Stimulated activated CD8-positive, alpha-beta memory T cell treated with anti-CD3 and anti-CD28 coated beads, Interleukin-15, amount 100 ng/mL, for 24 hours (primary cell): ENCODE results near the gene FAM193A.
"Not testable (repeated sequence)": the region's sequence is repeated elsewhere in the genome, so short reads cannot be mapped to it uniquely, and the experiment has no call there.

Source experiments
- DNase-seq: peaks from one replicate; pipeline ENCODE4 v3.0.0-alpha.2; 2020; ENCODE audit warnings: low read depth

The FAM193A gene

DNA sequence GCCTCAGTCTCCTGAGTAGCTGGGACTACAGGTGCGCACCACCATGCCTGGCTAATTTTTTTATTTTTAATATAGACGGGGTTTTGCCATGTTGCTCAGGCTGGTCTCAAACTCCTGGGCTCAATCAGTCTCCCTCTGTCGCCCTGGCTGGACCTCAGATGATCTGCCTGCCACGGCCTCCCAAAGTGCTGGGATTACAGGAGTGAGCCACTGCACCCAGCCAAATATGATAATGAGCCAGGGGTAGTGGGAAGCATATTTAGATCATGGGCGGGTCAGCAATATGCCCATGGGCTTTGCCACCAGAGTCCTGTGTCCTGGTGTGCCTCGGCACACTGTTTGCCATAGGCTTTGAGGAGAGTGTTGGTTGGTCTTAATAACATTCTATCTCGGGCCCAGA, 71.8 kb downstream of the FAM193A start:
- no peak for DNase-seq

DNA sequence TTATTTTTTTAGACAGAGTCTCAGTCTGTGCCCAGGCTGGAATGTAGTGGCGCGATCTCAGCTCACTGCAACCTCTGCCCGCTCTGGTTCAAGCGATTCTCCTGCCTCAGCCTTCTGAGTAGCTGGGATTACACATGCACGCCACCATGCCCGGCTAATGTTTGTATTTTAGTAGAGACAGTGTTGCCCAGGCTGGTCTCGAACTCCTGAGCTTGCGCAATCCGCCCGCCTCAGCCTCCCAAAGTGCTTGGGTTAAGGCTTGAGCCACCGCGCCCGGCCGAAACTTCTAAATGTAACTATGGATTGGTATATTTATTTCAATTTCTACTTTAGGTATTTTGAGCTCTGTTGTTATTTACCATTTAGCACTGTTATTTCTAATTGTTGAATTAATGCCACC, 79.4 kb downstream of the FAM193A start:
- DNase-seq: no peak

DNA sequence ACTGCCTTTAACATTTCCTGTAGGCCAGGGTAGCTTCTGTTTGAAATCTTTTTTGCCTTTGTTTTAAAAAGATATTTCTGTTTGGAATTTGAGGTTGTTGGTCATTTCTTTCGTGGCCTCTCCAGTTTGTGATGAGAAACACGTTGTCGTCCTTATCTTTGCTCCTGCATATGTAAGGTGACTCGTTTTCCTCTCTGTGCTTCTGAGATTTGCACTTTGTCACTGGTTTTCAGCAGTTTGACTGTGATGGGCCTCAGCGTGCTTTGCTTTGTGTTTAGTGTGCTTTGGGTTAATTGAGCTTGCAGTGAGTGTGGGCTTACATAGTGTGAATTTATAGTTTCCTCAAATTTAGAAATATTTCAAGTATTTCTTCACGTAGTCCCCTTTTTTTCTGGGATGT, 81.5 kb downstream of the FAM193A start:
- DNase-seq: no peak

DNA sequence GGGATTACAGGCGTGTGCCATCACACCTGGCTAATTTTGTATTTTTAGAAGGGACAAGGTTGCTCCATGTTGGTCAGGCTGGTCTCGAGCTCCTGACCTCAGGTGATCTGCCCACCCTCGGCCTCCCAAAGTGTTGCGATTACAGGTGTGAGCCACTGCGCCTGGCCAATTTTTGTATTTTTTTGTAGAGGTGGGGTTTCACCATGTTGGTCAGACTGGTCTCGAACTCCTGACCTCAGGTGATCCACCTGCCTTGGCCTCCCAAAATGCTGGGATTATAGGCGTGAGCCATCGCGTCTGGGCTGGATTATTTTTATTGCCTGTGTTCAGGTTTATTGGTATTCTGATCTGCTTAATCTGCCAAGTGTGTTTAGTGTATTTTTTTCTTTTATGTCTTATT, 82.3 kb downstream of the FAM193A start:
- not testable (repeated sequence) for DNase-seq

DNA sequence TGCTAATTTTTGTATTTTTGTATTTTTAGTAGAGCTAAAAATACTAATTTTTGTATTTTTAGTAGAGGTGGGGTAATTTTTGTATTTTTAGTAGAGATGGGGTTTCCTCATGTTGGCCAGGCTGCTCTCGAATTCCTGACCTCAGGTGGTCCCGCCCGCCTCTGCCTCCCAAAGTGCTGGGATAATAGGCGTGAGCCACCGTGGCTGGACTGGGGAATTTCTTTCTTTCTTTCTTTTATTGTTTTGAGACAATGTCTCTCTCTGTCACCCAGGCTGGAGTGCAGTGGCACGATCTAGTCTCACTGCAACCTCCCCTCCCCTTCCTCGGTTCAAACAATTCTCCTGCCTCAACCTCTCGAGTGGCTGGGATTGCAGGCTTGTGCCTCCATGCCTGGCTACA, 83.0 kb downstream of the FAM193A start:
- DNase-seq: no peak

DNA sequence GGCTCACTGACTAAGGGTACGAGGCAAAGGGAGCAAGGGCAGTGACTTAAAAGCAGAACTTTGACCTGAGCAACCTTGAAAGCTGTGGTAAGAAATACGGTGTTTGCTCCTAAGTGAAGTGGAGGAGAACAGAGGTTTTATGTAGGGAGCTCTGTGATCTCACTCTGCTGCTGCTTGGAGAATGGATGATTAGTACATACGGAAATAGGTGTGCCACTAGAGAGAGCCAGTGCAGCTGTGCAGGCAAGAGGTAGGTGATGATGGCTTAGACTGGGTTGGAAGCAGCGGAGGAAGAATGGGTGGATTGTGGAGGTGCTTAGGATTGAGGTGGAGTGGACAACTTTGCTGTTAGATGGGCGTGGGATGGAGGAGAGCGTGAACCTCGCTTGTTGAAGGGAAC, 85.0 kb downstream of the FAM193A start:
- DNase-seq: no peak

DNA sequence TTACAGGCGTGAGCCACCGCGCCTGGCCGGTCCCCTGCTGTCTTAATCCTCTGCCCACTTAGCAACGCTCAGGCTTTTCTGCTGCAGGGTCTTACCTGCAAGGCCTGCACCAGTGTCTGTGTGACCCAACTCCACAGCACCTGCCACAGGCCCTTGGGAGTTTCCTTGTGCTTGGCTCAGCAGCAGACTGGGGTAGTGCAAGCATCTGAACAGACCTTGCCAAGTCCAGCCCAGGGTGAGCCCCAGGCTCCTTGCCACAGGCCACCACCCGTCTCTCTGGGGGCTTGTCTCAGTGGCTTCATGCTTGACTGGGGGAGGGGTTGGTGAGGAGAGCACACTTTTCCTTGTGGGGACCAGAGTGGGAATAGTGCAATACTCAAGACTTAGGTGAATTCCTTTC, 87.0 kb downstream of the FAM193A start:
- no peak for DNase-seq

DNA sequence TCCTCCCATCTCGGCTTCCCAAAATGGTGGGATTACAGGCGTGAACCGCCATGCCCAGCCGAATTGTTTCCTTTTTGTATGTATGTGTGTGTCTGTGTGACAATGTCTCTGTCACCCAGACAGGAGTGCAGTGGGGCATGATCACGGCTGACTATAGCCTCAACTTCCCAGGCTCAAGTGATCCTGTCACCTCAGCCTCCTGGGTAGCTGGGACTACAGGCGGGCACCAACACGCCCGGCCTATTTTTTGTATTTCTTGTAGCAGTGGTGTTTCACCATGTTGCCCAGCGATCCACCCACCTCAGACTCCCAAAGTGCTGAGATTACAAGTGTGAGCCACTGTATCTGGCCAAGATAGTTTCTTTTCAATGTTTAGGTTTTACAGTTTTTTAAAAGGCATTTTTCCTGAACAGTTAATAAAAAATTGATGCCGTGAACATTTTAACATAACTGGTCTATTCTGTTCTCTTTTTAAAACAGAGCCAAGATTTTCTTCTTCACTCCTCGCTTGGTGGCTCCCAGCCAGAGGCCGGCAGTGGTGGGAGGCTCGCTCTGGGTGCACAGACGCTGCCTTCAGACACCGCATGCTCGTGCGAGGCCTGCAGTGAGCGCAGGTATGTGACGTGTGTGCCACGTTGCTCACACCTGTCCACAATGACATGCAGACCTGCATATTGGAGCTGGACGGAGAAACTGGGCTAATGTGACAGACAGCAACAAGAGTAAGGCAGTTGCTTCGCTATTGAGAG, 88.5 kb downstream of the FAM193A start:
- DNase-seq: no peak

DNA sequence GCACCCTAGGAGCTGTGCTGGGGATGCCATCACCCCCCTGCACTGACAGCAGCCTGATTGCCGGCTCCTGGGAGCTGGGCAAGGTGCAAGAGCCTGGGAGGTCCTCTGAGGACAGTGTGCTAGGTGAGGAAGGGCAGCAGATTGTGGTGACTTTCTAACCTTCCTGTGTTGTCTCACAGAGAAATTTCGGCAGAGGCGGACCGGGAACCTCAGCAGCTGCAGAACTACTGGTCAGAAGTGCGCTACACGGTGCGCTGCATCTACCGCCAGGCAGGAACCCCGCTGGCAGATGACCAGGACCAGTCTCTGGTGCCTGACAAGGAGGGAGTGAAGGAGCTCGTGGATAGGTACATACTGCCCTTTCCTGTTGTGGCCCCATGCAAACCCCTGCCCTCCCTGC, 89.8 kb downstream of the FAM193A start:
- DNase-seq: no peak

DNA sequence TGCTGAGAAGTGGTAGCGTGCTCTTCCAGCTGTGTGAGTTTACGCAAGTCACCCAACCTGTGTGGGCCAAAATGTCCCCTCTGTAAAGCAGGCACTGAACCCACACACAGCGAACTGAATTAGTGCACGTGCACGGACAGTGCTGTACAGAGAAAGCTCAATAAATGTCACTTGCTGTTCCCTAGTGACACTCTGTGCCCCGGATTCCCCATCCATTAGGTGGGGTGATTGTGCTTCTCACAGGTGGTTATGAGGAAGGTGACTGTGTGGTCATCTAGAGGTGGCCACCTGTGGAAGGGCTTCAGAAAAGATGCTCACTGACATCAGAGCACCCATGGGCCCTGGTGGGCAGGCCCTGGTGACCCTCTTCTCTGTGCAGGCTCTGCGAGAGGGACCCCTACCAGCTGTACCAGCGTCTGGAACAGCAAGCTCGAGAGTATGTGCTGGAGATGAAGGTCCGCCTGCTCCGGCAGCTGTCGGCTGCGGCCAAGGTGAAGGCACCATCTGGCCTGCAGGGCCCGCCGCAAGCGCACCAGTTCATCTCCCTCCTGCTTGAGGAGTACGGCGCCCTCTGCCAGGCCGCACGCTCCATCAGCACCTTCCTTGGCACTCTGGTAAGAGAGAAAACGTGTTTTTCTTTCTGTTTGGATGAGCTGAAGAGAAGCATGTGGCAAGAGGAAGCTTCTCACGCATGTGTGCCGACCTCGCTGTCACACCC, 94.3 kb downstream of the FAM193A start:
- no peak for DNase-seq

DNA sequence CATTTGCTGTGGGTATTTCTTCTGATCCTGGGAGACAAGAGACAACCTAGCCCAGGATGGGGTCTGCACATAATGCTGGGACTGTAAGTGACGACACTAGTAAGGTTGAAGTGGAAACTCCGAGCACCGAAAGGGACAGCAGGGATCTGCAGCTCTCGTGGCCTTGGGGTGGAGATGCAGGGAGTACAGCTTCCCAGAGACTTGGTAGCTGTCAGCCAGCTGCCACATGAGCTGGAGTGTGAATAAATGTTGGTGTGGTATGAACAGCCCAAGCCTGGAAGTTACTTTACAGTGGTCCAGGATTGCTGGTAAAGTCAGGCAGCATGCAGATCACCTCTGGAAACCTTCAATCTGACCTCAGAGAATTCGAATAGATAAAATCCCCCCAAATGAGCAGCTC, 97.6 kb downstream of the FAM193A start:
- no peak for DNase-seq

DNA sequence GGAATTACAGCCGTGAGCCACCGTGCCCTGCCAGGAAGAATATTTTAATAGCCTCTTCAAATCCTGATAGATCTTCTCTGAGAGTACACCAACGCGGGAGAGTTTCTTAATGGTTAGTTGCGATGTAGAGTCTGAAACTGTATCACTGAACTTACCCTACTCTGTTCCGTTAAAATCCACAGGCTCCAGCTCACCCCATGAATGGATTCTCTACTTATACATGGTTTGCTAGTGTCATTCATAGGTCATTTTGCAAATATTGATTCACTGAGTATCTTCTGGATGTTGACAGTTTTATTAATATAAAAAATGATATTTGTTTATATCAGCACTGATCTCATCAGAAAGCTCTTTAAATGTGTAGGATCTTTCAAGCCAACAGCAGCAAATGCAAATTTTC, 99.9 kb downstream of the FAM193A start:
- DNase-seq: no peak

DNA sequence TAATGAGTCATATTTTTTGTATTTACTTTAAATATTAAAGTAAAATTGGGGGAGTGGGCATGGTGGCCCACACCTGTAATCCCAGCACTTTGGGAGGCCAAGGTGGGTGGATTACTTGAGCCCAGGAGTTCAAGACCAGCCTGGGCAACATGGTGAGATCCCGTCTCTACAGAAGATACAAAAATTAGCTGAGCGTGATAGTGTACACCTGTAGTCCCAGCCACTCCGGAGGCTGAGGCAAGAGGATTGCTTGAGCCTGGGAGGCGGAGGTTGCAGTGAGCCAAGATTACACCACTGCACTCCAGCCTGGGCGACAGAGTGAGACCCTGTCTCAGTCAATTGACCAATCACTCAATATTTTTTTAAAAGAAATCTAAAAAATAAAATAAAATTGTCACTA, 100.5 kb downstream of the FAM193A start:
- not testable (repeated sequence) for DNase-seq

DNA sequence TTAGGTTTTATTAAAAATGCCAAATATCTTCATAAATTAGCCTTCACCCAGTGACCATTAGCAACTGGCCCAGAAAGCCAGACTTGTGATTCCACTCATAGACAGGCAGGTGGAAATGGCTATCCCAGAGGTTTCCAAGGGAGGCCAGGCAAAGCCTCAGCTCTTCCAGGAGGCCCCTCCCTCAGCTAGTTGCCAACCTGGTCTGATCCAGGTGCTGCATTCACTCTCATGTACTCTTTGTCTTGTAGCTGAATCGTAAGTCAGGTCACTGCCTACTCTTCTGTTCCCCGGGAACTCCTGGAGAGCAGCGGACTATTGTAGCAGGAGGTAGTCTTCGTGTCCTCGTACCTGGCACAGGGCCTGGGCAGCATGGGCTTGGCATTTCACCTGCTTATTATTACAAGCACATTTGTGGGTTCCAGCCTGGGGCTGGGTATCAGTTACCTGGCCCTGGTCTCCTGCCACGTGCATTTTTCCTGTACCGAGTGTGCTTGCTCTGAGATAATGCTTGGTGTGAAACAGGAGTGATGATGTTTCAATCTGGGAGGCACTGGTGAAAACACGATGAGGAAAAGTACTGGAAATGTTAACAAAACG, 101.6 kb downstream of the FAM193A start:
- DNase-seq: no peak

DNA sequence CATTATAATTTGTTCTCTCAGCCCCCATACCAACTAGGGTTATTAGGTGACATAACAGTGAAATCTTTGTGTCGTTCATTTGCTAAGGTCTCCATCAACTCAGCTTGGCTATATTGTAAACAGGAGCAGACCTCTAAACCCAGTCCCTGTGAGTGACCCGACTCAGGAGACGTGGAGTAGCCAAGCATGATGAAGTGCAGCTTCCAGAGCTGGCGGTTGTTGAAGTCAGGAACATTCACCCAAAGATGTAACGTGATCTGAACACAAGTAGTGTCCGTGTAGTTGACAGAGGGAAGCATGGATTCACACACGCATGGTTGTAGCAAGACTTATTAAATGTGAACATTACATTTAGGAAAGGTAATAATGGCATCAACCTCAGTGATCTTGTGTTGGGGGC, 102.3 kb downstream of the FAM193A start:
- DNase-seq: no peak

DNA sequence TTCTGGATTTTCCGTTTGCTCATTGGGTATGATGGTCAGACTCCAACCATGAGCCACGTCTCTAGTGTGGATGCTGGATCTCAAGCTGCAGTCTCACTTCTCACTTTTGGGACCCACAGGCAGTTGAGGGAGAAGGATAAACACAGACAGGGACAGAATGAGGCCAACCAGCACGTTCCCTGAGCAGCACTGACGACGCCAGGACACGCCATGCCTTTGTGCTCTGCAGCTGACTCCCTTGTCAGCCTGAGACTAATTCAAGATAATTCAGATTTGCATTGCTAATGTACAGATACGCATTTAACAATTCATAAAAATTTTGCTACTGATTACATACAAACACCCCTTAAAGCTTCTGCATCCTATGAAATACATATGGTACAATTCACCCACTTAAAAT, 106.5 kb downstream of the FAM193A start:
- no peak for DNase-seq

DNA sequence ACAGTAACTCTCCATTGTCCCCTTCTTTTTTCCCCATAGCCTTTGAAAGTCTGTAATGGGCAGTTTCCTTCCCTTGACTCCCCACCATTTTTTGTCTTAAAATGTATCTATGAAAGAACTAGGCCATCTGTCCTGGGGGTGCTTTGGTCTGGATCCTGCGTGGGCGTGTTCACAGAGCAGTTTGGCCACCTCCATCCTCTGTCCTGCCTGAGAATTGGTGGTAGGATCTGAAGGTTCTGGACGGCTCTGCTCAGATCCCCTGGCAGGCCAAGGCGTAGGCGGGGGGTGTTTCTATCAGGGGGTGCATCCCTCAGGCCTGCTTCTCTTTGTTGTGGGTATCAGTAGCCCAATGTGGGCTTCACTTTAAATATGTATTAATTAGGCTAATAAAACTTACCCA, 107.1 kb downstream of the FAM193A start:
- DNase-seq: no peak

DNA sequence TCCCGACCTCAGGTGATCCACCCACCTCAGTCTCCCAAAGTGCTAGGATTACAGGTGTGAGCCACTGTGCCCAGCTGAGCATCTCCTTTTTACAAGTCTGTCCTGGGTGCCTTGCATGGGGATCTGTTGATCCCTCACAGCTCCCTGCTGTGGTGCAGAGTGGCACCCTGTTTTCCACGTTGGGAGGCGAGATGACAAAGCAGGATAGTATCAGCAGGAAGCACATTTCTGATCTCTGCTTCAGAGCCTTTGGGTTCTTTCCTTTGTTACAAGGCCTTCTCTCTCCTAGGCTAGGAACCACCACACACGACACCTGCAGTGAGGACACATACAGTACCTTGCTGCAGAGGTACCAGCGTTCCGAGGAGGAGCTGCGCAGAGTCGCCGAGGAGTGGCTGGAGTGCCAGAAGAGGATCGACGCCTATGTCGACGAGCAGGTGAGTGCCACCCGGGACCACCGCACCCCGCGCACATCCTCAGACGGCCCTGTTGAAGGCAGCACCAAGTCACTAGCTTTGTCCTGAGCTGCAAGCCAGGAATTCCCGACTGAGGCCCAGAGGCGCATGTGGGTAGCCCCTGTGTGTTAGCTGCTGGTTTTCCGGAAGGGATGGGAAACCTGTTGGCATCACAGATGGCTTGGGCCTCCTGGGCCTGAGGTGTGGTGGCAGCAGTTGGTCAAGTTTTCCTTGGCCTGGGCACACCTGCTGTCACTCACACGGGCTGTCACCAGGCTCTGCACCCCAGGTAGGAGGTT, 110.1 kb downstream of the FAM193A start:
- no peak for DNase-seq

DNA sequence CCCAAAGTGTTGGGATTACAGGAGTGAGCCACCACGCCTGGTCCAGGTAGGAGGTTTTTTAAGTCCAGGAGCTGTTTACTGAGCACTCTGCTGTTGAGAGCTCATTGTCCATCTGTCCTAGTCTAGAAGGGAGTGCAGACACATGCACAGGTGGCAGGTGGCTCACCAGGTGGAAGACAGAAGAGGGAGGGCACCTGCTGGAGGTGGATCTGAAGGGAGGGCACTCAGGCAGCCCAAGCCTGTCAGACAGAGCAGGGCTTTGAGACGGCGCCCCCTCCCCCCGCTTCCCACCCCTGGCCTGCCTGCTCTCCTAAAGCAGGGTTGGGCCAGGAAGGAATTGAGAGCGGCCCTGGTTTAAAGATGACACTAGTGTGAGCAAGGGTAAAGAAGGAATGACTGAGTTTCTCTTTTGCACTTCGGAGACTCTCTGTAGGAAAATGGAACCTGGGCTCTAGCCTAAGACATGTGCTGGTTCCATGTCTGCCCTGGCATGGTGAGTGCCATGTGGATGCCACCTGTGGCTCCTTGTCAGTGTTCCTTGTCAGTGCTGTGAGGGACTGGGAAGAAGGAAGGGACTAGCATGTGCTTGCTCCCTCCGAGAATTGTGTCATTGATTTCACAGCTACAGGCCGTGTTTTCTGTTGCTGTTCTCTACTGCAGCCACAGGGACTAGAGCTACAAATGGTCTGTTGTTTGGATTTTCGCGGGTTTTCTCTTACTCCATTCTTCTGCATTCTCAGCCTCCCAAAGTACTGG, 111.1 kb downstream of the FAM193A start:
- DNase-seq: no peak

DNA sequence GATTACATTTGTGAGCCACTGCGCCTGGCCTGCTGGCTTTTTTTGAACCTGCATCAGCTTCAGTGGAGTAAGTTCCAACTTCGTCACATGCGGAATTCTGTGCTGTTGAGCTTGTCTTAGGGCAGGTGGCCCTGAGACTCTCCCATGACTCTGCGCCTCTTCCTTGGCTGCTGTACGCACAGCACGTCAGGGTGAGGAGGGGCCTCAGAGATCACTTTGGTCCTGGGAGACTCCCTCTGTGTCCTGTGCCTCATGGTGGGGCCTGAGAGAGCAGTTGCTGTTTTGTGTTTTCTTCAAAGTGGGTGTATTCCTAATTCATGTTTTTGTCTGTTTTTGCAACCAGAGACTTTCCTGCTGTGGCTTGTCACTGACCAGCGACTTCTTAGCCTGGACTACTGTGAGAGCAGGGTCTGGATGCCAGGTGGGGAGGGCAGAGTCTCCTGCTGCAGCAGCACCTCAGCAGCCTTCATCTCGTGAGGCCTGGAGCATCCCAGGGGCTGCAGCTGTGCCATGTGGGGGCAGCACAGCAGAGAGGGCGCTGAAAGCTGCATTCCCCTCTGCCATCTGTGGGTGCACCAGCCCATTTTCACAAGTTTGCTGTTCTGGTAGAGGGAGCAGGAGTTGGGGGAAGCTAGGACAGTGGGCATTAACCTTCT, 111.8 kb downstream of the FAM193A start:
- DNase-seq: no peak

DNA sequence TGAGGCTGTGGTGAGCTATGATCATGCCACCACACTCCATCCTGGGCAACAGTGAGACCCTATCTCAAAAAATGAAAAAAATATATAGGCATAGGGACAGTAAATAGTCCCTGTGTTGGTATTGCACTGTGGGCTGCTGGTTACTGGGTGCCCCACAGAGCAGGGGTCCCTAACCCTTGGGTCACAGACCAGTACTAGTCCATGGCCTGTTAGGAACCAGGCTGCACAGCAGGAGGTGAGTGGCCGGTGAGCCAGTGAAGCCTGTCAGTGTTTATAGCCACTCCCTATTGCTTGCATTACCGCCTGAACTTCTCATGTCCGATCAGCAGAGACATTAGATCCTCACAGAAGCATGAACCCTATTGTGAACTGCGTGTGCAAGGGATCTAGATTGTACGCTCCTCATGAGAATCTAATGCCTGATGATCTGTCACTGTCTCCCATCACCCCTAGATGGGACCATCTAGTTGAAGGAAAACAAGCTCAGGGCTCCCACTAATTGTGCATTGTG, 113.2 kb downstream of the FAM193A start:
- no peak for DNase-seq
